ENCODE data around the gene ATAD3B.
A peak's percentile ranks its signal among the peaks of the same experiment; 100 is the strongest.

ATAD3B gene

DNA sequence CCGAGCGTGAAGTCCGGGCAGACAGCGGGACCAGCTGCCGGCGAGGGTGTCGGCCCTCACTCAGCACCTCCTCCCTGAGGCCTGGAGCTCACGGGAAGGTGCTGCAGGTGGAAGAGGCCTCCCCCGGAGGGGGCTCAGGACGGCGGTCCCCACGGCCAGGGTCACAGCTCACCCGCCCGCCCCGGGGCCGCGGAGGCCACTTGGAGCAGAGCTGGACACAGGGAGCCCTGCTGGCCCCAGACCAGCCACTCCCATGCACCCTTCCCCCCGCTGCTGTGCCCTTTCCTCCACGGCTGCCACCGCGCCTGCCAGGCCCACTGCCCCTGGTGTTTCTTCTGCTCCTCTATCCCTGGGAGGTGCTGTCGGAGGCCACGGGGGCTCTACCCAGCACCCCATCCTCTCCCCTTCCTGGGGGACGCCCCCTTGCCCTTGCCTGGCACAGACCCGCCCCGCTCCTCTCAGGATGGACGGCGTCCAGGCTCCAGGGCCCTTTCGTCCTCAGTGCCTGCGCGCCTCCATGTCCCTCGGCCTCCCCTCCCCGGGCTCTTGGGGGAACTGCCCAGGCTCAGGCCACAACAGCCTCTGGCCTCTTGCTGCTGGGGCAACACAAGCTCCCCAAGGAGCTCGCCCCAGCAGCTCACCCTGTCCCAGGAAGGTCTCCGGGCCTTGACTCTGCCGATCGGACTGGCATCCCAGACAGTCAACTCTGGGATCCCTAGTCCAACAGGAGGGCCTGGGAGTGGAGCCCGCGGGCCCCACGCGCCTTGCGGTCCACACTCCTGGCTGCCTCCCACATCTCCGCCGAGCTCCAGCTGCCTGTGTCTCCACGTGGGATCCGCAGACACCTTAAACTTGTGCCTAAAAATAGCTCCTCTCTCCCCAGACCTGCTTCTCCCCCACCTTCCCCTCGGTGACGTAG is 64.7 kb downstream of the ATAD3B start:
- no peak for DNase-seq

DNA sequence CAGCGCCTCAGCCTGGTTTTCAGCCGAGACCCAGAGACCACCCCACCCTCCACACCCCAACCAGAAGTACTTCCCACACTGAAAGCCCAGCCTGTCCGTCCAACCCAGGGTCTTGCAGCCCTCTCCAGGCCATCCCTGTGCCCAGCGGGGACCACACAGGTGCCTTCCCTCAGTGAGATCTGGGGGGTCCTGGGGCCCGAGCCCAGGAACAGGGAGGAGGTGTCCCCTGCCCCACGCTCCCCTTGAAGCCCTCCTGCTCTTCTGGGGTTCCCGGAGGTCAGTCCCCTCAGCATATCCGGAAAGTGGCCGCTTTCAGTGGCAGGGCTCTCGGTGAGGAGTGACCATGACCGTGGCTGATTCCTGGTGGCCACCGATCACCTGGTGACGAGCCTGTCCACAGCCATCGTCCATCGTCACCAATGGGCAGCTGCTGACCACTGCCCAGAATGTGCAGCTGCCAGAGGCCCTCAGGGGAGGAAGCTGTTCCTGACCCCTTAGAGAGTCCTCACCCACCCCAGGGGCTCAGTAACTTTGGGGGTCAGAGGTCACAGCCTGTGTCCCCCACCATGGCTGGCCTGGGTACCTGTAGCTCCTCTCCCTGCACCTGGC is 65.5 kb downstream of the ATAD3B start:
- DNase-seq = no peak

DNA sequence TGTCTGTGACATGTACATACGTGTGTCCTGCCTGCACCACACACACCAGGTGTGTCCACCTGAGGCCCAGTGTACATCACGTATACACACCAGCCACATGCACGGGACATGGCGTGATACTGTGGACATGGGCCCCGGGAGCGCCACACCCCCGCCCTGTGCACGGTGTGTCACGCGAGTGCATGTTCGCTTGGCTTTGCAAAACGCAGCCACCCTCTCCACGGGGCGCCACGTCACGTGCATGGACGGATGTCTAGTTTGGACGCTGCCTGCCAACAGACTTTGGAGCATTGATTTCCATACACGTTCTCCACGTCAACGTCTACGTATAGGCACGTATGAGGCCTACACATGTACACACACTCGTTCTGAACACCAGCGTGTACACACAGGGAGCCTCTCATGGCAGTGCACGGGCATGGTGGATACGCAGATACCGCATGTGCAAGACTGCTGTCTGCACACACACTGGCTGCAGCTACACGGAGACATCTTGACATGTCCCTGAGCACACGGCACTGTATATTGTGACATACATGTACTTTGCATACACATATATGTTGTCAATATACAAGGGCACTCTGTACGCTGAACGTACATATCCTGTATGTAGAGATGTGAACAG is 66.2 kb downstream of the ATAD3B start:
- no peak for DNase-seq

DNA sequence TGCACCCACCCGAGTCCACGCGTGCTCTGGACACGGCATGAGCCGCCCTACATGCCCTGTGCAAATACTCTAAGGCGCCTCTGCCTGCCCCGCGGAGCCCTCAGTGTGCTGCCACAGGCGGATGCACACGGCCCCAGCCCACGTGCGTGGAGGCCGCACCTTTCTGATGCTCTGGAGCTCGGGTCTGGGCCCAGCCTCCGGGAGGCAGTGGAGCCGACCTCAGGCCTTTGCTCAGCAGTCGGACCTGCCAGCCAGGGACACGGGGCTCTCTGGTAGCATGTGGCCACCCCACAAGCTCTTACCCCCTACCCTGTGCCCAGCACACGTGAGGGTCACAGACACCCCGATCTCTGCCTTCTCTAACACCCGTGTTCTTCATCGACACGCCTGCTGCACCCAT is 66.8 kb downstream of the ATAD3B start:
- DNase-seq = no peak

DNA sequence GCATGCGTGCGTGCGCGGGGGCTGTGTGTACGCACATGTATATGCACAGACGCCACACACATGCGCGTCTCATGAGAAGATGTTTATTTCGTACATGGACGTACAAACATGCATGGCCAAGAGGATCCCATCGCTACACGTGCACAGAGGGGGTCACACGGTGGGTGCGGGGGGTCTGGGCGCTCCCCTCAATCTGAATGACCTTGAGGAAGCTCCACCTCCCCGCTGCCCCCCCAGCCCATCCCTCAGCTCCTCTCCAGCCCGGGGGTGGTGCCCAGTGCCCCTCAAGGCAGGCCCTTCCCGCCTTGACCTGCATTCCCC is 67.4 kb downstream of the ATAD3B start:
- no peak for DNase-seq

DNA sequence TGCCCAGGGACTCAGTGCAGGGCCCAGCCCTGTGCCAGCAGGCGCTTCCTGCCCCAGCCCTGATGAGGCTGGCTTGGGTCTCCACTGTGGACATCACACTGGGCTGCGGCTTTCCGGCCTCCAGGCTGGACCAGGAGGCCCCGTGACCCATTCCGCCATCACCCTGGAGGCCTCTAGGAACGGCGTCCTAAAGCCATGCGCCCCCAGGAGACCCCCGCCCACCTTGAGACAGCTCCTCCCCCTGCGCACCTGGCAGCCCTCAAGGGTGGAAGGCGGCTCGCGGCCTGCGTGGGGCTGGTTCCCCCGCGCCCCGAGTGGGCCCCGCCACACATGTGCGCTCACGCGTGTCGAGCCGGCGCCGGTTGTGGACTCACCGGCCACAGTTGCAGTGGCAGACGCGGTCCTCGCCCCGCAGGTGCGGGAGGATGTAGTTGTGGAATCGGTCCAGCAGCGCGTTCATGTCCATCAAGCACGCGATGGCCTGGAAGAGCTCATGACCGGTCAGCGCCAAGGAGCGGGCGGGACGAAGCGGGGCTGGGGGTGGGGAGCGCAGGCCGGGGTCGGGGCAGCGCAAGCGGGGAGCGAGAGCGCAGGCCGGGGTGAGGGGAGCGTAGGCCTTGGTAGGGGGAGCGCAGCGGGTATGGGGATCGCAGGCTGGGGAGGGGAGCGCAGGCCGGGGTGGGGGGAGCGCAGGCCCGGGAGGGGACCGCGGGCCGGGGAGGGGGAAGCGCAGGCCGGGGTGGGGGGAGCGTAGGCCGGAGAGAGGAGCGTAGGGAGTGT is 67.9 kb downstream of the ATAD3B start:
- DNase-seq = no peak

DNA sequence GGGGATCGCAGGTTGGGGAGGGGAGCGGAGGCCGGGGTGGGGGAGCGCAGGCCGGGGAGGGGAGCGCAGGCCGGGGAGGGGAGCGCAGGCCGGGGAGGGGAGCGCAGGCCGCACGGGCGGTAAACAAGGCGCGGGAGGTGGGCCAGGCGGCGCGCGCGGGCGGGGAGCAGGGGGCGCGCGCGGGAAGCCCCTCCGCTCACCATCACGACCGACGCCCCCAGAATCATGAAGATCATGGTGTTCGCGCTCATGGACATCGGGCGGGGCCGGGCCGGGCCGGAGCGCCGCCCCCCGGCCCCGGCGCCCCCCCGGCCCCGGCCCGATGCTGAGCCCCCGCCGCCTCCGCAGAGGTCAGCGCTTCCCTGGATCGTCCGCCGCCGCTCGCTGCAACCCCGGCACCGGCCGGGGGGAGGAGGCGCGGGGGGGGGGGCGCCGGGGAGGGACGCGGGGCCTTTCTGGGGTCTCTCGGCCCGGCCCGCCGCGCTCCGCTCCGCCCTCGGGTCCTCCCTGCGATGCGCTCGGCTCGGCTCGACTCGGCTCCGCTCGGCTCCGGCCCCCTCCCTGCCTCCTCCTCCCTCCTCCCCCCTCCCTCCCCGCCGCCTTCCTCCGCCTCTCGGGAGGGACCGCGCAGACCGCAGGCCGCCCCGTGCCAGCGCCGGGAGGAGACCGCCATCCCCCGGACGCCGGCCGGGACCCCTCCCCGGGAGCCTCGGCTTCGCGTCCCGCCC is 68.7 kb downstream of the ATAD3B start, which contains the start of gene TMEM240:
TMEM240 (minus strand) TSS at position 535 of the 728 bp plus-strand sequence; CDS start at position 257, 278 bp downstream.
- peak; percentile 58 for DNase-seq

DNA sequence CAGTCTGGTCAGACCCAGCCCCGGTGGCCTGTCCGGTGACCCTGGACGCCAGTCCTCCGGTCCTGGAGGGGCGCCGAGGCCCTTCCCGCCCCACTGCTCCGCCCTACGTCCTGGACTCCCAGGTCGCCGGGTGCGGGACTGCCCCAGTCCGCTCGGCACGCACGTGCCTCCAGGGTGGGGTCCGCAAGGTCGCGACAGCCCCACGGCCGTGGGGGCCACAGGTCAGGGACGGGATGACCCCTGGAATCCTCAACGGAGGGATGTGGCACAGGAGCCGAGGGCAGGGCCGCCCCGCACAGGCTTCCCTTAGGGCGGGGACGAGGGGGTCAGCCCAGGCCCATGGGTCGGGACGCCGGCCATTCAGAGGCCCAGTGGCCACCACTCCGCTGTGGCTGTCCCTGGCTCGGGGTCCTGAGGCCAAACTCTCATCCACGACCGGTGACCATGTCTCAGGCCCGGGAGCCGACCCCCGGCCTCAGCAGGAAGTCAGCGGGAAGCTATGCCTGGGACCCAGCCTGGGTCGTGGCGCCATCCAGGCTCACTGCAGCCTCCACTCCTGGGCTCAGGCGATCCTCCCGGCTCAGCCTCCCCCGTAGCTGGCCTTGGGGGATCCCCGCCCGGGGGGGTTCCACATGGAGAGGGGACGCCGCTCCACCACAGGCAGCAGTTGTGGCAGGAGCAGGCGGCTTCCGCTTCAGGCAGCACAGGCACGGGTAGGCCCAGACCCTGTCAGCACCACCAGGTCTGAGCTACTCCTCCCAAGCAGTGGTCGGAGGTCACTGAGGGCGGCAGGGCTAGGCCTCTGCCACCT is 69.5 kb downstream of the ATAD3B start:
- DNase-seq = no peak

DNA sequence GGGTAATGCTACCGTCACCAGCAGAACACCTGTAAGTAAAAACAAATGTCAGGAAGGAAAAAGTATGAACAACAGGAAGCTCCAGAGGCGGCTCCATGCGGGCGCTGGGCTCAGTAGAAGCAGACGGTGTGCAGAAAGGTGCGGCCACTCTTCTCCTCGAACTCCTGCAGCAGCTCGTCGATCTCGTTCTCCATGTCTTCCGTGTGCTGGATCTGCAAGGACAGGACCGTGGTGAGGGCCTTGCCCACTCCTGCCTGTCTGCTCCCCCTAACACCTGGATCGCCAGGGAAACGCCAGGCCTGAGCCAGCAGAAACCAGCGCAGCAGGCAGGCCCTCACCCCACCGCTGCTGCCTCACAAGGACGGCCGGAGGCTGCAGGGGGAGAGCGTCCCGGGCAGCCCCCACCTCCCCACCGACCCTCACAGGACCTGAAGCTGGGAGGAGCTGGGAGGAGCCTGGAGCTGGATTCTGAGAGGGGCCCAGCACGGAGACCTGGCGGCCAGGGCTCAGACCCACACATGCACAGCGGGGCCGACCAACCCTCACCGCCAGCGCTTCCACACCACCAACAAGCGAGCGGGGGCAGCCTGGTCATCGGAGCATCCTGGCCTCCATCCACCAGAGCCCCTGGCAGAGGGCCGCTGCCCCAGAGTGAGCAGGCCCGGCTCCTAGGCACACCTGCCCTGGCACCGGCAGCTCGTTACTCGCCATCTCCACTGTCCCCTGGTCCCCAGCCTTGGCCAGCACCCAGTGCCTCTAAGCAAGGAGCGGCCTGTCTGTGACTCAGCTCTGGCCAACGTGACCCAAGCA is 70.6 kb downstream of the ATAD3B start:
- no peak for DNase-seq

DNA sequence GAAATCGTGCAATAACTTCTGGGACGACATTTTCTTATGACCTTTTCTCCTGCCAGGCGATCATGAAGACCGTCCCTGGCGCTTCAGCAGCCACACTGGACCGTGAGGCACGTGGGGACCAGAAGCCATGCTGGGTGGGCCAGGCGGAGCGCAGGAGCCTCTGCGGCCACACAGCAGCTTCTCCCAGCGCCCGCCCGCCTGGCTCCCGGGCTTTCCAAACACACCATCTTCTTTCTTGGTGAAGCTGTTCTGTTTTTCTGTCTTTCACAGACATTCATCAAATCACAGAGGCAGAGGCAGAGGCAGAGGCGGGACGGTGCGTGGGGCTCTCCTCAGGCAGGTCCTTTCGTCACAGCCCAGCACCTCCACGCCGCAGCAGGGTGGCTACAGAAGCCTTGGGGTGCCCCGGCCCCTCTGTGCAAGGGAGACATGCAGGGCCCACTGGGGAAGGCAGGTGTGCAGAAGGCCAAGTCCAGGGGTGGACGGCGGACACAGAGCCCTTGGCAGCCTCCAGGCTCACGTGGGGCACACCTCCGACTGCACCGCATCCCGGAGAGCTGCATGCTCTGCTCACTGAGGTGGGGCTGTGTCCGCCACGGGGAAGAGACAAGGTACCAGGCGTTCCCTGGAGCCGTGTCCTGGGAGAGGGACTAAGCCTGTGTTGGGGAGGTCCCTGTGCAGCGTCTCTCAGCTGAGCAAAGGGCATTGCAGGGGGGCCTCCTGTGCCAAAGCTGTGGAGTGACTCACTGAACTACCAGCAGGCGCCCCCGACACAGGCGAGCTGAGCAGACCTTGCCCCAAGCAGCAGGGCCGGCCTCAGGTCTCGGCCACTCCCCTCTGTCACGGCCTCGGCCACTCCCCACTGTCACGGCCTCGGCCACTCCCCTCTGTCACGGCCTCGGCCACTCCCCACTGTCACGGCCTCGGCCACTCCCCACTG is 71.5 kb downstream of the ATAD3B start:
- peak; percentile 26 for DNase-seq

DNA sequence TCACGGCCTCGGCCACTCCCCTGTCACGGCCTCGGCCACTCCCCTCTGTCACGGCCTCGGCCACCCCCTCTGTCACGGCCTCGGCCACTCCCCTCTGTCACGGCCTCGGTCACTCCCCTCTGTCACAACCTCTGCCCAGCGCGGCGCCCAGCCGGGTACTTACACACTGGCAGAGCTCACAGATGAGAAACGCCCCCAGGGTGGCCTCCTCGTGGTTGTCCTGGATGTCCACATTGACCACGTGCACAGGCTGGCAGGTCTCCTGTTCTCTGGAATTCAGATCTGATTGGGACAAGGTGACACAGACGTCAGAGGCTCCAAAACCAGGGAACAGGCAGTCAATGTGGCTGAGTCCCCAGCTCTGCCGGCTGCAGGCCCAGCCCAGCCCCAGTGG is 72.1 kb downstream of the ATAD3B start:
- DNase-seq = no peak

DNA sequence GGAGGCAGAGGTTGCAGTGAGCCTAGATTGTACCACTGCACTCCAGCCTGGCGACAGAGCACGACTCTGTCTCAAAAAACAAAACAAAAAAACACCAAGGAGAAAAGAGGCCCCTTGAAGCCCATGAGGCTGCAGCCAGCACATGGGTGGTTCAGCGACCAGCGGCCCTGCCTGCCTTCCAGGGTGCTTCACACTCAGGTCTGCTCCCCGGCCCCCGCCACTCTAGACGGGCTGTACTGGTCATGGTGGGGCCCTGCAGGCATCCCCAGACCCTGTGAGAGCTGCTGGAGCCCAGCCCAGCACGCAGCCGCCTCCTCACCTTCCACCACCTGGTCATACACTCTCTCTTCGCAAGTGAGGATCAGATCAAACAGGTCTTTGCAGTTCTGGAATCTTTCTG is 73.0 kb downstream of the ATAD3B start:
- DNase-seq = no peak

Measured in CD4-positive, alpha-beta T cell treated with Interleukin-21 for 1 hour (primary cell).